SK-N-SH treated with all-trans-retinoic acid at 6 μM for 48 hours (cell line): ENCODE results near the gene SMG7.

Source experiments
- ATAC-seq: fragments of 200-7000 bp; cut with Tn5 transposase; 3 replicates; pipeline ENCODE4 v1.9.1; 2020; ENCODE audit warnings: mild to moderate bottlenecking, moderate library complexity
- ARNTL ChIP-seq: fragments of 450-650 bp; formaldehyde crosslinking; IDR thresholded peaks from 2 replicates; pipeline ENCODE4 v1.5.0; 2020; ENCODE audit warnings: low read depth, mild to moderate bottlenecking, moderate library complexity, borderline replicate concordance
- BACH2 ChIP-seq: fragments of 250-450 bp; sonication (Bioruptor Pico); IDR thresholded peaks from 2 replicates; pipeline ENCODE4 v1.9.0; 2021; ENCODE audit warnings: mild to moderate bottlenecking, borderline replicate concordance
- CREB5 ChIP-seq: fragments of 250-450 bp; sonication (Bioruptor Pico); IDR thresholded peaks from 2 replicates; pipeline ENCODE4 v1.5.1; 2020; ENCODE audit warnings: low read depth, mild to moderate bottlenecking, moderate library complexity
- CSDC2 ChIP-seq: fragments of 250-450 bp; sonication (Bioruptor Pico); IDR thresholded peaks from 2 replicates; pipeline ENCODE4 v1.5.0; 2020; ENCODE audit warnings: mild to moderate bottlenecking, moderate library complexity
- CSRNP3 ChIP-seq: fragments of 250-450 bp; sonication (Bioruptor Pico); IDR thresholded peaks from 2 replicates; pipeline ENCODE4 v1.5.1; 2021; ENCODE audit warnings: mild to moderate bottlenecking, moderate library complexity
- GLIS3 ChIP-seq: fragments of 250-450 bp; sonication (Bioruptor Pico); IDR thresholded peaks from 2 replicates; pipeline ENCODE4 v1.5.0; 2020; ENCODE audit warnings: mild to moderate bottlenecking, moderate library complexity
- ISL1 ChIP-seq: fragments of 250-450 bp; sonication (Bioruptor Pico); IDR thresholded peaks from 2 replicates; pipeline ENCODE4 v2.1.2; 2022; ENCODE audit warnings: mild to moderate bottlenecking, moderate library complexity
- OSR1 ChIP-seq: fragments of 250-450 bp; sonication (Bioruptor Pico); IDR thresholded peaks from 2 replicates; pipeline ENCODE4 v1.8.0; 2022; ENCODE audit warnings: moderate library complexity, mild to moderate bottlenecking, inconsistent platforms
- PATZ1 ChIP-seq: fragments of 250-450 bp; sonication (Bioruptor Pico); IDR thresholded peaks from 2 replicates; pipeline ENCODE4 v1.8.0; 2020; ENCODE audit warnings: mild to moderate bottlenecking, moderate library complexity, borderline replicate concordance
- POU6F1 ChIP-seq: fragments of 250-450 bp; sonication (Bioruptor Pico); IDR thresholded peaks from 2 replicates; pipeline ENCODE4 v1.8.0; 2021; ENCODE audit warnings: low read depth, mild to moderate bottlenecking, moderate library complexity, borderline replicate concordance
- PPARA ChIP-seq: fragments of 250-450 bp; sonication (Bioruptor Pico); IDR thresholded peaks from 2 replicates; pipeline ENCODE4 v1.5.0; 2020; ENCODE audit warnings: mild to moderate bottlenecking, borderline replicate concordance
- RARB ChIP-seq: fragments of 250-450 bp; sonication (Bioruptor Pico); IDR thresholded peaks from 2 replicates; pipeline ENCODE4 v1.8.0; 2021; ENCODE audit warnings: mild to moderate bottlenecking, moderate library complexity
- TCF4 ChIP-seq: fragments of 250-450 bp; sonication (Bioruptor Pico); IDR thresholded peaks from 2 replicates; pipeline ENCODE4 v1.8.0; 2021; ENCODE audit warnings: mild to moderate bottlenecking, moderate library complexity, borderline replicate concordance
- TOX ChIP-seq: fragments of 250-450 bp; sonication (Bioruptor Pico); IDR thresholded peaks from 2 replicates; pipeline ENCODE4 v1.8.0; 2021; ENCODE audit warnings: mild to moderate bottlenecking, moderate library complexity, borderline replicate concordance
- ZC3H10 ChIP-seq: fragments of 250-450 bp; sonication (Bioruptor Pico); IDR thresholded peaks from 2 replicates; pipeline ENCODE4 v1.5.1; 2021; ENCODE audit warnings: mild to moderate bottlenecking, moderate library complexity
- ZFP3 ChIP-seq: fragments of 250-450 bp; sonication (Bioruptor Pico); IDR thresholded peaks from 2 replicates; pipeline ENCODE4 v1.5.0; 2020; ENCODE audit warnings: mild to moderate bottlenecking, moderate library complexity
- ZFP30 ChIP-seq: fragments of 450-650 bp; formaldehyde crosslinking; IDR thresholded peaks from 2 replicates; pipeline ENCODE4 v1.5.0; 2022; ENCODE audit warnings: mild to moderate bottlenecking, moderate library complexity
- ZNF70 ChIP-seq: fragments of 450-650 bp; formaldehyde crosslinking; IDR thresholded peaks from 2 replicates; pipeline ENCODE4 v1.5.0; 2020; ENCODE audit warnings: mild to moderate bottlenecking, moderate library complexity

Gene SMG7

GRCh38 chr1:183571678-183572268 lies 99.5 kb downstream of the SMG7 start:
- ATAC-seq, result no peak
- TF ChIP-seq PPARA (CRISPR knock-in tag) (no peak), ZFP30 (CRISPR knock-in tag) (no peak), BACH2 (no peak), TCF4 (CRISPR knock-in tag) (no peak), RARB (no peak), POU6F1 (no peak)

- TF ChIP-seq BACH2 (no peak), ZFP3 (CRISPR knock-in tag) (no peak), CSRNP3 (CRISPR knock-in tag) (no peak), ZNF70 (CRISPR knock-in tag) (no peak), ARNTL (no peak), GLIS3 (no peak), ISL1 (no peak)
- no peak for ATAC-seq
Observed at GRCh38 chr1:183572721-183573120, 100.4 kb downstream of the SMG7 start.

- no peak for ATAC-seq
Observed at GRCh38 chr1:183575606-183576005, 103.3 kb downstream of the SMG7 start.

GRCh38 chr1:183576537-183576936 lies 104.2 kb downstream of the SMG7 start:
- ATAC-seq, result no peak

More at GRCh38 chr1:183575606-183576005, 103.3 kb downstream of the SMG7 start:
- no peak for TF ChIP-seq TOX (CRISPR knock-in tag)

More at GRCh38 chr1:183576537-183576936, 104.2 kb downstream of the SMG7 start:
- TF ChIP-seq BACH2 (no peak), CREB5 (no peak), CSDC2 (CRISPR knock-in tag) (no peak), ZNF70 (CRISPR knock-in tag) (no peak), PATZ1 (CRISPR knock-in tag) (no peak), ZC3H10 (no peak), OSR1 (CRISPR knock-in tag) (no peak), POU6F1 (no peak), GLIS3 (no peak), PPARA (CRISPR knock-in tag) (no peak), CSRNP3 (CRISPR knock-in tag) (no peak)
- TF ChIP-seq, all 23 proteins: peak for 0
